ENCODE data around the gene C1QTNF9. TPM values are rescaled to one million over a fixed set of nuclear protein-coding genes. Genes with fewer than 3 reads are reported as not detected.

Gene C1QTNF9
- total and polyA plus RNA-seq, 8 donors, result 0.09 to 0.73 (median 0.33) TPM; not detected in 2

GRCh38 chr13:24267274-24267673 lies 42.1 kb upstream of the C1QTNF9 start:
- peak in 1 of 6 donors; percentile 2 for DNase-seq
- TF ChIP-seq, protein P1, sequence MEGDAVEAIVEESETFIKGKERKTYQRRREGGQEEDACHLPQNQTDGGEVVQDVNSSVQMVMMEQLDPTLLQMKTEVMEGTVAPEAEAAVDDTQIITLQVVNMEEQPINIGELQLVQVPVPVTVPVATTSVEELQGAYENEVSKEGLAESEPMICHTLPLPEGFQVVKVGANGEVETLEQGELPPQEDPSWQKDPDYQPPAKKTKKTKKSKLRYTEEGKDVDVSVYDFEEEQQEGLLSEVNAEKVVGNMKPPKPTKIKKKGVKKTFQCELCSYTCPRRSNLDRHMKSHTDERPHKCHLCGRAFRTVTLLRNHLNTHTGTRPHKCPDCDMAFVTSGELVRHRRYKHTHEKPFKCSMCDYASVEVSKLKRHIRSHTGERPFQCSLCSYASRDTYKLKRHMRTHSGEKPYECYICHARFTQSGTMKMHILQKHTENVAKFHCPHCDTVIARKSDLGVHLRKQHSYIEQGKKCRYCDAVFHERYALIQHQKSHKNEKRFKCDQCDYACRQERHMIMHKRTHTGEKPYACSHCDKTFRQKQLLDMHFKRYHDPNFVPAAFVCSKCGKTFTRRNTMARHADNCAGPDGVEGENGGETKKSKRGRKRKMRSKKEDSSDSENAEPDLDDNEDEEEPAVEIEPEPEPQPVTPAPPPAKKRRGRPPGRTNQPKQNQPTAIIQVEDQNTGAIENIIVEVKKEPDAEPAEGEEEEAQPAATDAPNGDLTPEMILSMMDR (IDR thresholded peaks at IDR 0.05), result no peak
- Histone ChIP-seq H3K36me3 (no peaks in the 10 kb centered on the region), H3K27me3 (no peaks in the 10 kb centered on the region), H3K9me3 (no peaks in the 10 kb centered on the region), H3K4me1 (peaks cover 24 to 48% (median 35%) of the 10 kb centered on the region in 3 donors), H3K27ac (peak overlapping the region in 1 of 4 donors; percentile 15), H3K4me3 (no peak overlapping the region)
- no peak for ATAC-seq
- peak; percentile 13 for FAIRE-seq
- intact Hi-C loops (cut with DNase I), result no loop called here
- WGBS, 2 donors, result 76 to 86% methylated on average over 3 of the region's 3 CpGs

DNA sequence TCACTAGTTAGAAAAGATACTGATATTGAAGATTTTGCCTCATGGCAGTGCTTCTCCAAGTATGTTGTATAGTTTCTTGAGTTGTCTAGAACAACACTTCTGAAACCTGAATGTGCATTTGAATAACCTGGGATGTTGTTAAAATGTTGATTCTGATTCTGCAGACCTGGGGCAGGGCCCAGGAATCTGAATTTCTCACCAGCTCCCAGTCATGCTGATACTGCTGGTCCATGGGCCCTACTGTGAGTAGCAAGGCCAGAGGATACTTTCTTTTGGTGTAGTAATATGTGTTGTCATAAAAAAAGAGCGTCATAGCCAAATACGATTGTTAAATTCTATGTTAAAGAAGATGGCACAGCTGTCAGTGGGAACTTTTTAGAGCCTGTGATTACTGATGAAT lies 41.6 kb upstream of the C1QTNF9 start:
- Histone ChIP-seq H3K9me3 (no peaks in the 10 kb centered on the region), H3K27ac (peak overlapping the region in 1 of 4 donors; percentile 14), H3K36me3 (no peaks in the 10 kb centered on the region), H3K4me1 (peaks cover 24 to 49% (median 35%) of the 10 kb centered on the region in 3 donors), H3K27me3 (no peaks in the 10 kb centered on the region), H3K4me3 (no peak overlapping the region)
- TF ChIP-seq, protein P1 (IDR thresholded peaks at IDR 0.05), result no peak
- WGBS, 2 donors, result 90 to 91% methylated on average over 2 of the region's 2 CpGs
- DNase-seq (no peak), FAIRE-seq (no peak), ATAC-seq (no peak)
- intact Hi-C loops (cut with DNase I), result no loop called here

DNA sequence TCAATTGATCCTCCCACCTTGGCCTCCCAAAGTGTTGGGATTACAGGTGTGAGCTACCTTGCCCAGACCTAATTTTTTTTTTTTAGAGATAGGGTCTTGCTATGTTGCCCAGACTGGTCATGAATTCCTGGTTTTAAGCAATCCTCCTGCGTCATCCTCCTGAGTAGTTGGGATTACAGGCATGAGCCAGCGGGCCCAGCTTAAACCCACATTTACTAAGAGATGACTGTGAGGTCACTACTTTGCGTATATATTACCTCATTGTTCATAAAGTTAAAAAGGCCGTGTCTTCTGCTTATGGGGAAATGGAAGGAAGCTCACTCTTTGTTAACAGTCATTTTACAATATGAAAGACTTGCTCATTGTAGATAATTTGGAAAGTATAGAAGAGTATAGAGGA lies 39.6 kb upstream of the C1QTNF9 start:
- no peak overlapping the region for H3K4me3 ChIP-seq
- H3K36me3 ChIP-seq, result no peaks in the 10 kb centered on the region
- DNase-seq, result no peak
- intact Hi-C loops (cut with DNase I), result no loop called here
- no peak for ATAC-seq
- no peaks in the 10 kb centered on the region for H3K27me3 ChIP-seq
- no peak for FAIRE-seq
- TF ChIP-seq, protein P1 (IDR thresholded peaks at IDR 0.05), result no peak
- H3K9me3 ChIP-seq, result no peaks in the 10 kb centered on the region
- H3K27ac ChIP-seq, result peak overlapping the region in 2 of 4 donors; percentile 76 to 94
- peaks cover 19 to 55% (median 27%) of the 10 kb centered on the region in 3 donors for H3K4me1 ChIP-seq
- 84 to 85% methylated on average over 4 of the region's 4 CpGs for WGBS, 2 donors

DNA sequence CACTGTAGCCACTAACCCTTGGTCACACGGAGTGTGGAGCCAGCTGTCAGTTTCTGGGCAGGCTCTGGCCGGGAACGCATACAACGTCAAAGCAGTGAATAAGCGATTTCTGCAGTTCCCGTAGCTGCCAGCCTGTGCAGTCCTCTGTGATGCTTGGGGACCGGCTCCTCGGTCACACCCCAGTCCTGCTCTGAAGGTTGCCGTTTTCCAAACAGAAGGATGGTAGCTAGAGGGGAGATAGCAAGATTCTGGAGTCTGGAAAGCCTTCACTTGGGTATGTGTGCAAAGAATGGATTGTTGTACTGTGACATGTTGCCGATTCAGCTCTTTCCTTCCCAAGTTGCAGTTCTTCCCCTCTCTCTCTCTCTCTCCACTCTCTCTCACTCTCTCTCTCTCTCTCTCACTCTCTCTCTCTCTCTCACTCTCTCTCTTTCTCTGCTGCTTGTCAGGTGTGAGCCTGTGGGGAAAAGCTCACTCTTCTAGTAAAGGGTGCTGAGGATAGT lies 38.7 kb upstream of the C1QTNF9 start:
- FAIRE-seq (no peak), ATAC-seq (peak; percentile 49 to 84 (median 70)), DNase-seq (peak; percentile 46 to 79 (median 62))
- WGBS, 2 donors, result 1 to 3% methylated on average over 10 of the region's 10 CpGs
- no peaks in the 10 kb centered on the region for H3K9me3 ChIP-seq
- peaks cover 19 to 55% (median 27%) of the 10 kb centered on the region in 3 donors for H3K4me1 ChIP-seq
- peak overlapping the region in 1 of 4 donors; percentile 40 for H3K4me3 ChIP-seq
- intact Hi-C loops (cut with DNase I), result no loop called here
- H3K27me3 ChIP-seq, result no peaks in the 10 kb centered on the region
- no peaks in the 10 kb centered on the region for H3K36me3 ChIP-seq
- TF ChIP-seq, protein P1 (IDR thresholded peaks at IDR 0.05), result no peak
- peak overlapping the region; percentile 2 to 94 (median 56) for H3K27ac ChIP-seq

DNA sequence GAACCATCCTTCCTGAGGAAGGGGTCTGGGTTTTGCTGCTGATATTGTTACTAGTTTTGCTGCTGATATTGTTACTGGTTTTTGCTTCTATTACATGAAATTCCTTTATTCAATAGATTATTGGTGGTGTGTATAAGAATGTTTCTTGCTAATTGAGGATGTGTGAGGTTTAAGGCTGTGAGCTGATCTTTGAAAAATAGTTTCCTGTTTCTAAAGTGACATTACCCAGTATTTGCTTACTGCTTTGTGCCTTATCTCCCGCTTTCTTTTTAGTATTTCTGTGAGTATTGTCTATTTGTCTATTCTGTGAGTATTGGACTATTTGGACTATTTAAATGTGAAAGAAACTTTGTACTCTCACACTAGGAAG lies 38.2 kb upstream of the C1QTNF9 start:
- FAIRE-seq (no peak), DNase-seq (no peak), ATAC-seq (no peak)
- H3K4me3 ChIP-seq, result peak overlapping the region in 2 of 4 donors; percentile 13 to 40
- no peaks in the 10 kb centered on the region for H3K36me3 ChIP-seq
- TF ChIP-seq, protein P1 (IDR thresholded peaks at IDR 0.05), result no peak
- peak overlapping the region; percentile 52 to 94 (median 67) for H3K27ac ChIP-seq
- H3K9me3 ChIP-seq, result no peaks in the 10 kb centered on the region
- intact Hi-C loops (cut with DNase I), result no loop called here
- H3K27me3 ChIP-seq, result no peaks in the 10 kb centered on the region
- peaks cover 19 to 55% (median 27%) of the 10 kb centered on the region in 3 donors for H3K4me1 ChIP-seq
- 6 to 10% methylated on average over 1 of the region's 1 CpG for WGBS, 2 donors
